ENCODE results near the gene MLANA.

MLANA gene

GRCh38 chr9:5890641-5891040 lies at the start of gene MLANA:
MLANA (plus strand) TSS chr9:5890889; CDS start chr9:5892475, 1,586 bp downstream.
- DNase-seq (ENCODE audit: low spot score): no peak

DNA sequence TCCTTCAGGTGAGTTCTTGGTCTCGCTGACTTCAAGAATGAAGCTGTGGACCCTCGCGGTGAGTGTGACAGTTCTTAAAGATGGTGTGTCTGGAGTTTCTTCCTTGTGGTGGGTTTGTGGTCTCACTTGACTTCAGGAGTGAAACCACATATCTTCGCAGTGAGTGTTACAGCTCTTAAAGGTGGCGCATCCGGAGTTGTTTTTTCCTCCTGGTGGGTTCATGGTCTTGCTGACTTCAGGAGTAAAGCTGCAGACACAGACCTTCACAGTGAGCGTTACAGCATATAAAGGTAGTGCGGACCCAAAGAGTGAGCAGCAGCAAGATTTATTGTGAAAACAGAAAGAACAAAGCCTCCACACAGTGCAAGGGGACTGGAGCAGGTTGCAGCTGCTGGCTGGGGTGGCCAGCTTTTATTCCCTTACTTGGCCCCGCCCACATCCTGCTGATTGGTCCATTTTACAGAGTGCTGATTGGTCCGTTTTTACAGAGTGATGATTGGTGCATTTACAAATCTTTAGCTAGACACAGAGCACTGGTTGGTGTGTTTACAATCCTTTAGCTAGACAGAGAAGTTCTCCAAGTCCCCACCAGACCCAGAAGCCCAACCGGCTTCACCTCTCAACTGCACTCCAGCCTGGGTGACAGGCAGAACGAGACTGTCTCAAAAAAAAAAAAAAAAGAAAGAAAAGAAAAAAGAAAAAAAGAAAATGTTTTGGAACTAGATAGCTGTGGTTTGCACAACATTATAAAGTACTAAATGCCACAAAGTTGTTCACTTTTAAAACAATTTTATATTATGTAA lies 48.7 kb upstream of the MLANA start:
- no peak for DNase-seq (ENCODE audit: low spot score)

GRCh38 chr9:5842929-5843793 lies 47.5 kb upstream of the MLANA start:
- no peak for DNase-seq (ENCODE audit: low spot score)

DNA sequence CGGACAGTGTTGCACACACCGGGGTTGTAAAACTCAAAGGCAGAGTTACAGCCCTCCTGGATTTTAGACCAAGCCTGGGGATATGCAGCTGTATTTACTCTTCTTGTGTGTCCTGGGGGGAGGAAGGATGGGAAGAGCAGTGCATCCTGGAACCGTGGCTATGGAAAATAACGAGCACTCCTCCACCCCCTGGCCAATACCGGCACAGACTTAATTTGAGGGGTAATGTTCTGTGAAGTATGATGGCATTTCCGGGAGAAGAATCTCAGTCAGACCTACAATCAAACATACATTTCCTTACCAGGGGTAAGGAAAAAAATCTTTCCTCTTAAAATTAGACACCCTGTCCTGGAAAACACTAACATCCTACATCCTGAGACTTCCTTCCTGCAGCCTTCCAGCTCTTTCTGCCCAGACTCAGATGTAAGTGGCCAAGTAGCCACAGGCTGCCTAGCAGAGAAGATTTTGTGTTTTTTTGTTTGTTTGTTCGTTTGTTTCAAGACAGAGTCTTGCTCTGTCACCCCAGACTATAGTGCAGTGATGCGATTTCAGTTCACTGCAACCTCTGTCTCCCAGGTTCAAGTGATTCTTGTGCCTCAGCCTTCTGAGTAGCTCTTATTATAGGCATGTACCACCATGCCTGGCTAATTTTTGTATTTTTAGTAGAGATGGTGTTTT lies 46.8 kb upstream of the MLANA start:
- DNase-seq (ENCODE audit: low spot score): no peak

- no peak for DNase-seq (ENCODE audit: low spot score)
Measured at GRCh38 chr9:5845157-5845531, 45.5 kb upstream of the MLANA start.

GRCh38 chr9:5846096-5846495 lies 44.6 kb upstream of the MLANA start:
- no peak for DNase-seq (ENCODE audit: low spot score)

- DNase-seq (ENCODE audit: low spot score): no peak
Measured at GRCh38 chr9:5846501-5846921, 44.2 kb upstream of the MLANA start.

DNA sequence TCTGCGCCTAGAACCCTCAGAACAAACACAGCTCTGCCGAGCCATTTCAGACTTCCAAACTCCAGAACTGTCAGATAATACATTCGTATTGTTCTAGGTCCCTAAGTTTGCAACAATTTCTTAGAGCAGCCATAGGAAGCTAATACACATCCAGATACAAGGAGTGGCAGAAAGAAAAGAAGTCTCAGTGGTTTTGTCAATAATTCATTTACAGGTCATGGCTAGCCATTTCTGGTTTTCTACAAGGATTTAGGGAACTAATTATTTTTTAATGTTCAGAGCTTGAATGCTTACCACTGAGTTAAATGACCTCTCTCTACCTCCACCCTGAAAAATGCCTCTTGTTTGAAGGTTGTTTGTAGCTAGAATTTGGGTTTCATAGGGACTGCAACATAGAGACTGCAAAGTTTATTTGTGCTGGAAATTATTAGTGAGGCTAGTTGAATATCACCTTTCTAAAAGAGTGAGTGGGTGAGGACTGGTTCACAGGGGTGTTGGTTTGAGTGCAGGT lies 42.3 kb upstream of the MLANA start:
- DNase-seq (ENCODE audit: low spot score): no peak

DNA sequence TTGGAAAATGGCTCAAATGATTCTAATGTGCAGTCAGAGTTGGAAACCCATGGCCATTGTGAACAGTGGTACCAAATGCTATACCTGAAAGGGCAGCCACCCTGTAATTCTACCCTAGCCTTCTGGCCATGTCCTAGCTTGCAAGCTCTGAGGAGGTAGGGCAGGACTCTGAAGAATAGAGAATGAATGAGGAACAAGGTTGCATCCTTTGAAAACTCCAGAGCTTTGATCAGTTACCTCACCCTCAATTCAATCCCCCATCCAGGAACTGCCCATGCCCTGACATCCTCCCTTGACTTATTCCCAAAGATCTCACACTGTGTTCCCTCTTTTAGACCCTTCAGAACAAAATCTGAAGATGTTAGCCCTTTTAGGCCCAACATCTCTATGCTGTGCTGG lies 40.0 kb upstream of the MLANA start:
- DNase-seq (ENCODE audit: low spot score): no peak

GRCh38 chr9:5851445-5851844 lies 39.2 kb upstream of the MLANA start:
- DNase-seq (ENCODE audit: low spot score): no peak

DNA sequence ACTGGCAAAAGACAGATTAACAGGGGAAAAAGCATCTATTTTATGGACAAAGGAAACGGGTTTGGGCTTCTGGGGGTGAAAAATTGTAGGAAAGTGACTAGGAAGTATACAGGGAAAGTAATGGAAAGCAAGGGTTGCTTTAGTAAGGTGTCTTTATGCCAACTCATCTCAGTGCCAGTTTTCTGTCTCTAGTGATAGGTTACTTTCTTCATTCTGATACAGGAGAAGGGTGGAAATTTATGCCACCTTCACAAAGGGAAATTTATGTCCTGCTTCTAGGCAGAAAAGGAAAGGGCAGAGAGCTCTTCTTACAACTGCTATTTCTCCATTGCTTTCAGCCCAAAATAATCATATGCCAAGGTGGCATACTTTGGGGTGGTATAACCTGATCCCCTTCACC lies 37.7 kb upstream of the MLANA start:
- no peak for DNase-seq (ENCODE audit: low spot score)

DNA sequence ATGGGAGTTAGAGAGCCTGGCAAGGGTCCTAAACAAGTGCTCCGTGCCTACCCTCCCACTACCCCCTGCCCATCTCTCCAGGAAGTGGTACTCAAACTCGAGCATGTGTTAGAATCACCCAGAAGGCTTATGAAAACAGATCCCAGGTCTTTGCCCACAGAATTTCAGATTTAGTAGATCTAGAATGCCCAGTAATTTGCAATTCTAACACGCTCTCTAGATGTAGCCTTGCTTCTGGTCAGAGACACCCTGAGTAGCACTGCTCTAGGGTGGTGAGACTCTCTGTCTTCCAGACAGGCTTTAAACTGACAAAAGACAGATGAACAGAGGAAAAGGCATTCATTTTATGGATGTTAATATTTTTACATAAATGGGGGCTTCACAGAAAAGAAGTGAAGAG lies 37.1 kb upstream of the MLANA start:
- no peak for DNase-seq (ENCODE audit: low spot score)

DNA sequence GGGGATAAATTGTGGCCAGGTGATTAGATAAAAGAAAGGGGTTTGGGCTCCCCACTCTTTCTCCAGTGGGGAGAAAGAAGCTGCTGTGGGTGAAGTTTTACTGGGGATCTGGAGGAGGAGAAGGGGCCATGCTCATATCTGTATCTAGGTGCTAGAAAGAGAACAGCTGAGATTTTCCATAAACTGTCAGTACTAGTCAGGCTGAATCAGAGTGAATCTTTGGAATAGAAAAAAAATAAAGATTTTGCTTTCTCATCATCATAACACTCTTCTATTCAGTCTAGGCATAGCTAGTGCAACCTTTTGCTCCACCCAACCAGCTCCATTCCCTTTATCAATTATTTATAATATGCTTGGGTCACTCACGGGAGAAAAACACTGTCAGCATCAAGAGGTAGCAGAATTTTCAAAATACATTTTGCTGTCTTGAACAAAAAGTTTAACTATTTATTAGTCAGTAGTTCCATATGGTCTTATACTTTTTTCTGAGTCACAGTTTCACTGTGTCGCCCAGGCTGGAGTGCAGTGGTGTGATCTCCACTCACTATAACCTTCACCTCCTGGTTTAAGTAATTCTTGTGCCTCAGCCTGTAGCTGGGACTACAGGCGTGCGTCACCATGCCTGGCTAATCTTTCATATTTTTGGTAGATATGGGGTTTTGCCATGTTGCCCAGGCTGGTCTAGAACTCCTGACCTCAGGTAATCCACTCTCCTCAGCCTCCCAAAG lies 36.5 kb upstream of the MLANA start:
- no peak for DNase-seq (ENCODE audit: low spot score)

GRCh38 chr9:5857928-5858327 lies 32.8 kb upstream of the MLANA start:
- no peak for DNase-seq (ENCODE audit: low spot score)

DNA sequence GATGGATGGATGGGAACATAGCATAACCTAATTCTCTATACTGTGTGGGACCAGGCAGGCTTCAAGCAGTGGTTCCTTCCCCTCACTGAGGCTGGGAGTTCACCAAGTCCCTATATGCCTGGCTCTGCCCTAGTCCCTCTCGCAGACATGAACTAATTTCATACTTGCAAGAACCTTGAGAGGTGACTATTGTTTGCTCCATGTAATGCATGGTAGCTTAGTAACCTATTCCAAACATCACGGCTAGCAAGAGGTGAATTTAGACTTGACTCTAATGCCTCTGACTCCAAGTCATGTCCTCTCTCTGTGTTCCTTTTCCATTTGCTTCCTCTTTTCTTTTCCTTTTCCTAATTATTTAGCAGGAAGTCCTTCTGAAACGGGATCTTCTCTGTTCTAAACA lies 31.9 kb upstream of the MLANA start:
- DNase-seq (ENCODE audit: low spot score): no peak

- DNase-seq (ENCODE audit: low spot score): no peak
Measured at GRCh38 chr9:5863092-5863746, 27.5 kb upstream of the MLANA start.

DNA sequence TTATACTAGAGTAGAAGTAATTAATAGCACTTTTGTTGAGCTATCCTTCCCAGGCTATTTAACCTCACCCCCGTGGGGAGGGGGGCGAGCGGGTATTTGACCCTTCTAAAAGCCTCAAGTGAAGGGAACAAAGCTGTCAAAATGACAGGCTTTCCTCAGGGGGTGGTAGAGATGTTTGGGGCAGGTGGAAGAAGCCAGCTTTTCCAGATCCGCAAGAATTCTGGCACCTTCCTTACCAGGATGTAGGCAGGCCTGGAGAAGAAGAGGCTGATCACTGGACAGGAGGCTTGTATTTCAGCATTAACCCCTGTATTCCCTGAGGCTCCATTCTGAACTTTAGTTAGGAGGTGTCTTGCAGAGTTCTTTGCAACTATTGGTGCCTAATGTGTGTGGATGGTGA lies 26.2 kb upstream of the MLANA start:
- no peak for DNase-seq (ENCODE audit: low spot score)

DNA sequence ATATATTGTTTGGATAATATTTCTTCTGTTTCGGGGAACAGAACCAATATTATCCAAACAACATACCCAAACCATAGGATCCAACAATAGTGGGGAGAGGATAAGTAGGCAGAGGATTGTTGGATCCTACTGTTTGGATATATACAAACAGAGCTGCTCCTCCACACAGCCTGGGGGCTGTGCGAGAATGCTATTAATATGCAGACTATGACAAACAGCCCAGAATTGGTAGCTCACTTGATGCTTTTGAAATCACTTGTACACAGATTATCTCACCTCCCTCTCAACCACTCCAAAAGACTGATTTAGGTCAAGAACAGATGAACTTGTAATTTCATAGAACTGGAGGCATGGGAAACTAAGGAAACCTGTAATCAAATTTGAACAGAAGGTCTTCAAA lies 24.4 kb upstream of the MLANA start:
- DNase-seq (ENCODE audit: low spot score): no peak

- no peak for DNase-seq (ENCODE audit: low spot score)
Measured at GRCh38 chr9:5866685-5867084, 24.0 kb upstream of the MLANA start.

- DNase-seq (ENCODE audit: low spot score): no peak
Measured at GRCh38 chr9:5868235-5868634, 22.5 kb upstream of the MLANA start.

DNA sequence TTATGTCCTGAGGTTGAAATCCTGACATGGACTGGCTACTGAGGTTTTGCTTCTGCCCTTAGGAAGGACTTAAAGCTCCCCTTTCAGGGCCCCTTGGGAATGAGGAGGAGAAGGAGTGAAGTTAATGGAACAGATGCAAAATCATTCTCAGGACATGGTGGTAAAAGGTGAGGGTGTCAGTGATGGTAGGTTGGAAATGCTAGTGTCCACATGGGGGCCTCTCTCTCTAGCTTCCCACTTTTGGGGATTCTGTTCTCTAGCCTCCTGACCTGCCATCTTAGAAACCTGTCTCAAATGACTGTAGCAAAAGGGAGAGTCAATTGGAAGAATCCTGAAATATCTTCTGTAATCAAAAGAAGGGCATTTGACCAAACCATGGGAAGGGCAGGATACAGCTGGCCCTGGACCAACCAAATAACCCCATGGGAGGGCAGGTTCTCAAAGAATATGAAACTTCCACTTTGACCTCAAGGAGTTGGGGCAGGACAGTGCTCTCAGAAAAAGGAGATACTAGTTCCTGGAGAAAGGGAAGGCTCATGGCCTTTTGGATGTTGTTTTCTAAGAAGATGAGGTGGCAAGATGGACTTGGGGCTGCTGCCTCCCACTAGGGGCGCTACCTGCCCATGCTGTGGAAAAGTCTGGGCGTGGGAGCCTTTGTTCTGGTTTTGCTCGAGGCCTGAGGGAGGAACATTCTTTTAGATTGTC lies 21.2 kb upstream of the MLANA start:
- DNase-seq (ENCODE audit: low spot score): no peak

Measured in cerebellar cortex (tissue), 1 donor.